WI38 (cell line): ENCODE data around the gene CPT1A.

Experiments
- H3K4me3 ChIP-seq: 2 replicates; pipeline ENCODE4 v1.5.1; 2011; ENCODE audit warnings: low read depth, mild to moderate bottlenecking, control low read depth, low read length
- CTCF ChIP-seq: IDR thresholded peaks from 2 replicates; pipeline ENCODE4 v1.5.1; 2012; ENCODE audit warnings: low read depth, mild to moderate bottlenecking, control low read depth, low read length

CPT1A gene

GRCh38 chr11:68878022-68878421 lies 36.3 kb upstream of the CPT1A start:
- TF ChIP-seq CTCF, result no peak
- no peak overlapping the region for H3K4me3 ChIP-seq

GRCh38 chr11:68872216-68873003 lies 30.7 kb upstream of the CPT1A start:
- H3K4me3 ChIP-seq, result no peak overlapping the region
- TF ChIP-seq CTCF, result no peak

GRCh38 chr11:68870470-68870869 lies 28.8 kb upstream of the CPT1A start:
- TF ChIP-seq CTCF, result no peak
- peak overlapping the region; percentile 54 for H3K4me3 ChIP-seq

DNA sequence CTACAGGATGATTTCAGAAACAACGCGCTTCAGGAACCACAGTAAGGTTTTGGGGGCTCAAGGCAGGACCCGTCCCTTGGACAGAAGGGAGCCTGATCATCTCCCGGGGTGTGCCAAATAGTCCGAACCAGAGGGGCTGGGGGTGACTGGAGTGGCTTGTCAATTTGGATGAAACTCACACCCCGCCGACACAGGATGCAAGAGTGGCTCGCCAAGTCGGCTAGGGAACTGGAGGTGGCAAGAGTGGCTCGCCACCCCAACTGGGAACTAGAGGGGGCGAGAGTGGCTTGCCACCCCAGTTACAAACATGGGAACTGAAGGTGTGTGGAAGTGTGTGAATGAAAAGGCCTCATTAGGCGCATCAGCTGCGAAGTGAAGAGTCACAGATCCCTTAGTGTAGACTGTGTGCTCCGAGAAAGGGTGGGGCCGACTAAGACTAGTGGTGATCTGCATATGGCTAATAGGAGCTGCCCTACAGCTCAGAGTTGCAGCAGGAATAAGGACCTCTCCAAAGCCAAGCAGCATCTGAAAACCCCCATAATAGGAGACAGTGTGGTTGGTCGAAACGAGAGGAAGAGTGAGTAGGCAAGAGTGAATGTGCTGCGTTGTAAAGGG lies 26.6 kb upstream of the CPT1A start:
- no peak for TF ChIP-seq CTCF
- H3K4me3 ChIP-seq, result no peak overlapping the region

- no peak for TF ChIP-seq CTCF
These were observed 25.4 kb upstream of the CPT1A start for GRCh38 chr11:68867066-68867465.

DNA sequence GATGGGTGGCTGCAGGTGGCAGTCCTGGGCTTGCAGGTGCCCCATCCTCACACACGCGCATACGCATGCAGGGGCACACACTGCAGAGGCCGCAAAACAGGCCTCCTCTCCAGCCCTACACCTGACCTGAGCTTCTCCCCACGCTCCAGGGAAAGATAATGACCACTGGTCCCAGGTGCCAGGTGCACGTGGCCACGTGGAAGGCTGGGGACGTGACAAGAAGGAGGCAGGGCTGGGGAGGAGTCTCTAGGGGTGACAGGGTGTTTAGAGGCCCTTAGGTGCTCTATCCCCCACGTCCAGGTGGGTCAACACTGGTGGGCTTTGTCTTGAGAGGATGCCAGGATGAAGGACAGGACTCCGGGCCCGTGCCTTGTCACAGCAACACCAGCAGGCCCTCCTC lies 23.5 kb upstream of the CPT1A start:
- no peak overlapping the region for H3K4me3 ChIP-seq
- no peak for TF ChIP-seq CTCF

More at GRCh38 chr11:68867066-68867465, 25.4 kb upstream of the CPT1A start:
- no peak overlapping the region for H3K4me3 ChIP-seq

DNA sequence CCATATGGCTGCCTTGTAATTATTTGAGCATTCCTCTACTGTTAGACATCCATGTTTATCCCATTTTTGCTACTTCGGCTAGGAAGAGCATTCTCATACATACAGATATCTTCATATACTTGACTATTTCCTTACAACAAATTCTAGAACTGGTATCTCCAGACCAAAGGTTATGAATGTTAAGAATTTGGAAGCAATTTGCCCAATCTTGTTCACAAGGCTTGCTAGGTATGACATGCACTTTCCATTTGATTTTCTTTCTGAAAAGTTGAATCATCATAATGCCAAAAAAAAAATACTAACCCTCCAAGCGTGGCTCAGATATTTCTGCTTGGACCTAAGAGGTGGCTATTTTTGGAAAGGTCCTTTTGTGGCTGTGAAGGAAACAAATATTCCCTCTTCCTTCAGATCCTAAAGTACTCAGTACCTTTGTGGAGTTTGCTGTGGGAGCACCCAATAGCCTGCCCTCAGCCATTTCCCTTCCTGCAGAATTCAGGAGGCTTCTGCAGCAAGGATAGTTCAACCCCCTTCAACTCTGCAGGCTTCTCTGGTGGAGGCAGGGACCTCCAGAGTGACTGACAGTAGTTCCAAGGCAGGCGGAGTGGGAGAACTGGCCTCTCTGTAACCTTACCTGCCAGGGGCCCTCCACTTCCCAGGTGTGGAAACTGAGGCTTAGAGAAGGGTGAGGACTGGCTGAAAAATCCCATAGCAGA lies 22.0 kb upstream of the CPT1A start:
- no peak for TF ChIP-seq CTCF
- no peak overlapping the region for H3K4me3 ChIP-seq
